Mucosa of stomach (tissue), 1 donor: ENCODE results near the gene CYP3A4.
"Not testable (repeated sequence)": the region's sequence is repeated elsewhere in the genome, so short reads cannot be mapped to it uniquely, and the experiment has no call there.

Experiments used
- H3K27me3 ChIP-seq: one replicate; pipeline ENCODE4 v1.7.0; 2013; ENCODE audit warnings: mild to moderate bottlenecking, low read length; ENCODE audit not compliant: control insufficient read depth, insufficient read depth
- H3K36me3 ChIP-seq: one replicate; pipeline ENCODE4 v1.7.0; 2013; ENCODE audit warnings: low read length; ENCODE audit not compliant: control insufficient read depth, insufficient read depth
- H3K4me1 ChIP-seq: one replicate; pipeline ENCODE4 v1.7.0; 2013; ENCODE audit warnings: mild to moderate bottlenecking, low read length; ENCODE audit not compliant: control insufficient read depth, insufficient read depth
- H3K4me3 ChIP-seq: one replicate; pipeline ENCODE4 v1.7.0; 2013; ENCODE audit warnings: low read length
- H3K9ac ChIP-seq: one replicate; pipeline ENCODE4 v1.7.0; 2013; ENCODE audit warnings: mild to moderate bottlenecking, low read length, moderate library complexity
- H3K9me3 ChIP-seq: one replicate; pipeline ENCODE4 v1.7.0; 2013; ENCODE audit warnings: mild to moderate bottlenecking, low read length, moderate library complexity; ENCODE audit not compliant: control insufficient read depth
- donor health status: Pancreatic carcinoma.

CYP3A4 gene

GRCh38 chr7:99742737-99743394 is 41.1 kb downstream of the CYP3A4 start:
- Histone ChIP-seq H3K27me3 (no peaks in the 10 kb centered on the region), H3K9me3 (no peaks in the 10 kb centered on the region), H3K4me1 (no peaks in the 10 kb centered on the region), H3K36me3 (no peaks in the 10 kb centered on the region), H3K4me3 (no peak overlapping the region), H3K9ac (no peak overlapping the region)

- Histone ChIP-seq H3K9me3 (no peaks in the 10 kb centered on the region), H3K4me1 (no peaks in the 10 kb centered on the region), H3K4me3 (no peak overlapping the region), H3K36me3 (no peaks in the 10 kb centered on the region), H3K27me3 (no peaks in the 10 kb centered on the region), H3K9ac (no peak overlapping the region)
Observed at GRCh38 chr7:99741441-99741795, 42.6 kb downstream of the CYP3A4 start.

DNA sequence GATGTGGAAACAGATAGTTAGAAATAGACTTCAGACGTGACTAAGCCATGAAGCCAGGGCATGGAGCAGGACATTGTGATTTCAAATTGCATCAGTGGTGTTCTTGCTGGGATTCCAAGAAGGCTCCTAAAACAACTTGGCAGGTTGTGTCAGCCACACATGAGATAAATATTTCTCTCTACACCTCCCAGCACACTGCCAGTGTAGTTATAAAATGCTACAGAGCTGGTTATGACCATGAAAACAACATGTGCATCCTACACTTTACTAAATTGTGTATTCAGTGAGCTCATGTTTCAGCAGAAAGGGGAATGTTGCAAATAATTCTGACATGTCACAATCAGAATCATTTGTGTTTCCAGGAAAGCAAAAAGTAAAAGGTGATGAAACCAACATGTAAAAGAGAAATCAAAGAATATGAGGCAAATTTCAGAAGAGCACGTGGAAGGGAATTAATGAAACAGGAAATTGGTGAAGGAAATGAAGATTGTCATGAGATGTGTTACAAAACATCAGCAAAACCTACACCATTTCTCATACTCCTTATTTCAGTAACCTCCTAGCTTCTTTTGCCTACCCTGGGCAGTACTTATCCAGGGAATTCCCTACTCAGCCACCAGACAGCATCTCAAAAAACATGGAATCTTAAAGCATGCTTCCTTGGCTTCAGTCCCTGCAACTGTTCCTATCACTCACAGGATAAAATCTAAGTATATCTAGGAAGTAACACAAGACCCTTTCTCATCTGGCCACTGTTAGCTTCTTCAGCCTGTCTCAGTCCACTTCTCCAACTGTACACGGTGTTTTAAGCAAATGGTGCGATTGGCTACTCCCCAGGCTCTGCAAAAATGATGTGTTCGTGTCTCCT is 43.2 kb downstream of the CYP3A4 start:
- no peak overlapping the region for H3K9ac ChIP-seq
- no peaks in the 10 kb centered on the region for H3K36me3 ChIP-seq
- no peaks in the 10 kb centered on the region for H3K27me3 ChIP-seq
- no peaks in the 10 kb centered on the region for H3K4me1 ChIP-seq
- H3K9me3 ChIP-seq, result no peaks in the 10 kb centered on the region
- H3K4me3 ChIP-seq, result no peak overlapping the region

DNA sequence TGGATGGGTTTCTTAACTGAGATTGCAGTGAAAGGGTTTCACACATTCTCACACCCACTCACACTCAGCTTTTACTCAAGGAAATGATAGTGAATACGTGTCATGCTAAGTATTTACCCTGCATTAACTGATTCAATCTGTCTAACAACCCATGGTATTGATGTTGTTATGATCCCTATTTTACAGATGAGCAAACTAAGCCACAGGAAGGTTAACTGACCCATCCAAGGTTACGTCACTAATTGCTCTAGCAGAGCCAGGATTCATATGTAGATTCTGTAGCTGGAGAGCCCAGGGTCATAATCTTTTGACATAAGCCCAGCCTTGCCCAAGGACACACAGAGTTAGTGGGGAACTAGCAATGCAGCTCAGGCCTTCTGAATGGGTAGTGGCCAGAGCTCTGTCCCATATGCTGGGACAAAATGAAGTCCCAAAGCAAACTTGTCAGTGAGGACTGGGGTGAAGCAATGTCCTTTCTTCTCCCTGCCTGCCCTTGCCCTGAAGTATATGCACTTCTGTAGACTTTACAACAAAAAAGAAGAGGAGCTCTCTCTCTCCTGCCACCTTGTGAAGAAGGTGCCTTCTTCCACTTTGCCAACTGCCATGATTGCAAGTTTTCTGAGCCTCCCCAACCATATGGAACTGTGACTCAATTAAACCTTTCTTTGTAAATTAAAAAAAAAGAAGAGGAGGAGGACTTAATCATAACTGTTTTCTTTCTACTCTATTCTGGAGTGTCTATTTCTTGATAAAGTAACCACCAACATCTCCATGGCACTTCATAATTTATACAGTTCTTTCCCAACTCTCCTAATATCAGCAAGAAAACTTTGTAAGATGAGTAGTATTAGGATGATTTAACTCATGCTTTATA is 44.0 kb downstream of the CYP3A4 start:
- no peaks in the 10 kb centered on the region for H3K4me1 ChIP-seq
- no peaks in the 10 kb centered on the region for H3K27me3 ChIP-seq
- H3K9ac ChIP-seq, result no peak overlapping the region
- no peaks in the 10 kb centered on the region for H3K9me3 ChIP-seq
- H3K36me3 ChIP-seq, result no peaks in the 10 kb centered on the region
- no peak overlapping the region for H3K4me3 ChIP-seq

DNA sequence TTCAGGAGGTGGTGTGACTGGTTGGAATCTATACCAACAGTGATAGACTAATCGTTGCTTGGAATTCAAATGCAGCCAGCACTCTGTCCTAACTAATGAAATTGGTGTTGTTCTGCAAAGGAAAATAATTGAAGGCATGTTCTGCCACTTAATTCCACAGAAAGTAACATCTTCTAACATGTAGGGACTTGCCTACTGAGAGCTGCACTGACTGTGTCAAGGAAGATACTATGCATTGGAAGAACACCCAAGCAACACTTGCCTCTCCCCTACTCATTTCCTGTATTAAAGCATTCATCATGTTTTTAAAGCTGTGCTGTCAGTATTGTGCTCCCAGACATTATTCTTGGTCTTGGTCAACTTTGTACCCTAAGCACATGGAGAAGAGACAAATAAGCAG is 46.3 kb downstream of the CYP3A4 start:
- H3K9me3 ChIP-seq, result no peaks in the 10 kb centered on the region
- no peaks in the 10 kb centered on the region for H3K4me1 ChIP-seq
- H3K27me3 ChIP-seq, result no peaks in the 10 kb centered on the region
- H3K9ac ChIP-seq, result no peak overlapping the region
- H3K36me3 ChIP-seq, result no peaks in the 10 kb centered on the region
- no peak overlapping the region for H3K4me3 ChIP-seq

DNA sequence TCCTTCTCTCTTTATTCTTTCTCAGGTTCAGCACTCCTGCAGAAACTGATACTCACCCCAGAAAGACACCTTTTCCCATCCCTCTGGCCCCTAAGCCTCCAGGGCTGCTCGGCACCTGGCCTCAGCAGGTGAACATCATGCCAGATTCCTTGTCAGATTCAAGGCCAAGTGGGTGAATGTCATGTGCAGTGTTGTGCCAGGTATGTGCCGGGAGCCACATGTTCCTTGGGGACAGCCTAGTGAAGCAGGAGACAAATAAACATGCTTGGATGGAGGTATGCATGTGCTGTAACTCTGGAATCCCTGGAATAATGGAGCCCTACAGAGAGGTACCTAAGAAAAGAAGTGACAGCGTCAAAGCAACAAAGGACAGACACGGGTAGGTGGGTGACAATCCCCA is 47.3 kb downstream of the CYP3A4 start:
- H3K36me3 ChIP-seq, H3K9ac ChIP-seq, H3K4me1 ChIP-seq, H3K4me3 ChIP-seq, H3K27me3 ChIP-seq, H3K9me3 ChIP-seq: not testable (repeated sequence)

DNA sequence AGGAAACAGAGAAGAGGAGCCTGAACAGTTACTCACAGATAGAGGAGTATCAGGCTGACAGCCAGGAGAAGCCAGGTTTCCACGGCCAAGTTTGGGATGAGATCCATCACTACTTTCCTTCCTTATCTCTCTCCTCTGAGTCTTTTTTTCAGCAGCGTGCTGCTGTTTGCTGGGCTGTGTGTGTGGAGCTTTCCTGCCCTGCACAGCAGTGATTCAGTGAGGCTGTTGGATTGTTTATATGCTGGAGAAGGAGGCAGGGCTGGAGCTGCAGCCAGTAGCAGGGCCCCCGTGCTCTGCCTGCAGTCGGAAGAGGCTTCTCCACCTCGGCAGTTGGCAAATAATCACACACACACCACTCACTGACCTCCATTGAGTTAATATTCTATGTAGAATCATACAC is 49.0 kb downstream of the CYP3A4 start, which contains the start of gene CYP3A7:
Gene CYP3A7, minus strand, starts transcription at position 210 of the 400 bp plus-strand sequence. Its CDS starts 103 bp downstream, at position 107.
- Histone ChIP-seq H3K9ac (no peak within 1 kb of the TSS), H3K36me3 (no peaks in the 10 kb centered on the region), H3K4me1 (no peaks in the 10 kb centered on the region), H3K27me3 (no peaks in the 10 kb centered on the region), H3K9me3 (no peaks in the 10 kb centered on the region), H3K4me3 (no peak within 1 kb of the TSS)

DNA sequence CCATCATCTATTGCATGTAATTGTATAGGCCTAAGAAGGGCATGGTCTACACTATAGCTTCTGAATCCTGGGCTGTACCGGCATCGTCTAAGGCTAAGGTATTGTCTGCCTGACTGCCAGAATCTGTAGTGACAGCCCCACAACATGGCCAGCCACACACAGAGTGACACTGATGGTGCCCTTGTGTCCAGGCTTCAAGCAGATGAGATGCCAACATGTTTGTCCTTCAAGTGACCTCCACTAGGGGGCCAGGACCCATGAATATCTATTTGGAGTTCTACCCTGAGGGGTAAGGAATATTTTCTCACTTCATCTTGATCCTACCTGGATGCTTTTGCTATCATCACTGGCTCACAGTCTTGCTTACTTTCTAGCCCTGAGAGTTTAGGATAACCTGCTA is 50.5 kb downstream of the CYP3A4 start:
- H3K36me3 ChIP-seq, result no peaks in the 10 kb centered on the region
- no peak overlapping the region for H3K4me3 ChIP-seq
- H3K4me1 ChIP-seq, result no peaks in the 10 kb centered on the region
- no peak overlapping the region for H3K9ac ChIP-seq
- H3K9me3 ChIP-seq, result no peaks in the 10 kb centered on the region
- H3K27me3 ChIP-seq, result no peaks in the 10 kb centered on the region

GRCh38 chr7:99733003-99733402 is 51.0 kb downstream of the CYP3A4 start:
- no peaks in the 10 kb centered on the region for H3K9me3 ChIP-seq
- no peak overlapping the region for H3K4me3 ChIP-seq
- H3K9ac ChIP-seq, result no peak overlapping the region
- no peaks in the 10 kb centered on the region for H3K4me1 ChIP-seq
- no peaks in the 10 kb centered on the region for H3K36me3 ChIP-seq
- no peaks in the 10 kb centered on the region for H3K27me3 ChIP-seq

DNA sequence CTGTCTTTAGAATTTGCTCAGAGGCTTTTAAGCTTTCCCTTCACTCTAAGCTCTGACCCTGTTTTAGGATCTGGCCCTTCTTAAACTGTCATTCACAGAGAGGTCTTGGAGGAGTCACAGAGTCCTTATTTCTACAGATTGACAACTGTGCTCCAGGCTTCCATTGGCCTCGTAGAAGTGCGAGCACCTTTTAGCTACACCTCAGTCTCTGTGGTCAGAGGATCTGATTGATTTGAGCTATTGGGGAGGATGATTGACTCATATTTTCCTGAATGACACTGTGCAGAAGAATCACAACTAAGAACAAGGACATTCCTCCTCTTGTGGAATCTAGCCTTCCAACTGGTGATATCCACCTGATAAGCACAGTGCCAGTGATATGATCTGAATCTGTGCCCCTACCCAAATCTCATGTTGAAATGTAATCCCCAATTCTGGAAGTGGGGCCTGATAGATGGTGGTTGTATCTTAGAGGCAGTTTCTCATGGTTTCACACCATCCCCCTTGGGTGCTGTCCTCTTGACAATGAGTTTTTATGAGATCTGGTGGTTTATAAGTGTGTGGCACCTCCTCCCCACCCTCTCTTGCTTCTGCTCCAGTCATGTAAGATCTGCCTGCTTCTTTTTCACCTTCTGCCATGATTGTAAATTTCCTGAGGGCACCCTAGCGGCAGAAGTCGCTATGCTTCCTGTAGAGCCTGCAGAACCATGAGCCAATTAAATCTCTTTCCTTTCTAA is 52.2 kb downstream of the CYP3A4 start:
- H3K4me1 ChIP-seq, result peaks cover under 1% of the 10 kb centered on the region
- H3K27me3 ChIP-seq, result no peaks in the 10 kb centered on the region
- no peaks in the 10 kb centered on the region for H3K9me3 ChIP-seq
- no peaks in the 10 kb centered on the region for H3K36me3 ChIP-seq
- no peak overlapping the region for H3K9ac ChIP-seq
- H3K4me3 ChIP-seq, result no peak overlapping the region

DNA sequence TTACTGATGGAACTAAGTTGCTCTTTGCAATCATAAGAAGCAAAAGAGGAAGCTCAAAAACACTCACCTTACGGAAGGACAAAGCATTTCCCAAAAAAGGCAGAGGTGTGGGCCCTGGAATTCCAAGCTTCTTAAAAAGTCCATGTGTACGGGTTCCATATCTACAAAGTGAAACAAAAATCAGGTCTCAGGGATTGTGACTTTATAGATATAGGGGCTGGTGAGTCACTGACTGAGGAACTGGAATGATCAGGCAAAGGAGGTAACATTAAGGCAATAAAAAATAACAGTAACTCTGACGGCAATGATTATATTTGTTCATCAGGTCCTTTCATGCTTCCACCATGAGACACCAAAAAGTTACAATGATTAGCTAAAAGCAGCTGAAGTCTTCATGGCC is 53.0 kb downstream of the CYP3A4 start:
- Histone ChIP-seq H3K4me1 (peaks cover 8% of the 10 kb centered on the region), H3K9ac (no peak overlapping the region), H3K36me3 (no peaks in the 10 kb centered on the region), H3K4me3 (no peak overlapping the region), H3K9me3 (no peaks in the 10 kb centered on the region), H3K27me3 (no peaks in the 10 kb centered on the region)
